Neural cell (in vitro differentiated cells): ENCODE data around the gene NEBL. TPM values are rescaled to one million over a fixed set of nuclear protein-coding genes. Genes with fewer than 3 reads are reported as not detected.

Experiments
- H2AFZ ChIP-seq: fragments of 200-600, 300-800 bp; sonication (generic), shearing (Covaris generic); 2 replicates; pipeline ENCODE4 v1.6.0; 2014; ENCODE audit warnings: low read depth, mild to moderate bottlenecking, antibody characterized with exemption, low read length, moderate library complexity
- H3F3A ChIP-seq: fragments of 200-600 bp; shearing (Covaris generic); 2 replicates; pipeline ENCODE4 v1.6.1; 2016; ENCODE audit warnings: mild to moderate bottlenecking, moderate library complexity, mixed read lengths, antibody characterized with exemption, low read length; ENCODE audit not compliant: insufficient read depth, poor library complexity, severe bottlenecking
- H3K27ac ChIP-seq: fragments of 200-600, 300-800 bp; sonication (generic), shearing (Covaris generic); 2 replicates; pipeline ENCODE4 v1.5.1; 2014; ENCODE audit warnings: mild to moderate bottlenecking, low read length, moderate library complexity
- H3K27me3 ChIP-seq: fragments of 300-800, 200-600 bp; sonication (generic), shearing (Covaris generic); 2 replicates; pipeline ENCODE4 v1.6.0; 2014; ENCODE audit warnings: mild to moderate bottlenecking, low read depth, low read length, moderate library complexity; ENCODE audit not compliant: insufficient read depth
- H3K36me3 ChIP-seq: fragments of 300-800, 200-600 bp; sonication (generic), shearing (Covaris generic); 2 replicates; pipeline ENCODE4 v1.5.1; 2014; ENCODE audit warnings: mild to moderate bottlenecking, antibody characterized with exemption, low read length, moderate library complexity; ENCODE audit not compliant: insufficient read depth
- H3K4me2 ChIP-seq: fragments of 300-800, 200-600 bp; sonication (generic), shearing (Covaris generic); 2 replicates; pipeline ENCODE4 v1.6.0; 2014; ENCODE audit warnings: mild to moderate bottlenecking, low read length
- H3K4me3 ChIP-seq: fragments of 300-800, 200-600 bp; sonication (generic), shearing (Covaris generic); 2 replicates; pipeline ENCODE4 v1.5.1; 2014; ENCODE audit warnings: mild to moderate bottlenecking, low read length, moderate library complexity
- H3K79me2 ChIP-seq: fragments of 200-600 bp; shearing (Covaris generic); replicated peaks from 2 replicates; pipeline ENCODE4 v1.6.0; 2014; ENCODE audit warnings: mild to moderate bottlenecking, low read length, moderate library complexity; ENCODE audit not compliant: insufficient read depth
- H3K9ac ChIP-seq: fragments of 300-800, 200-600 bp; sonication (generic), shearing (Covaris generic); 2 replicates; pipeline ENCODE4 v1.6.1; 2016; ENCODE audit warnings: mild to moderate bottlenecking, low read length, mixed read lengths
- H3K9me2 ChIP-seq: fragments of 200-600 bp; shearing (Covaris generic); 2 replicates; pipeline ENCODE4 v1.6.1; 2016; ENCODE audit warnings: mild to moderate bottlenecking, low read length, mixed read lengths; ENCODE audit not compliant: insufficient read depth
- H3K9me3 ChIP-seq: fragments of 200-600, 300-800 bp; sonication (generic), shearing (Covaris generic); 2 replicates; pipeline ENCODE4 v1.6.1; 2016; ENCODE audit warnings: mild to moderate bottlenecking, mixed run types, low read length, moderate library complexity, mixed read lengths
- H4K20me1 ChIP-seq: fragments of 200-600 bp; shearing (Covaris generic); 2 replicates; pipeline ENCODE4 v1.6.1; 2016; ENCODE audit warnings: mild to moderate bottlenecking, mixed run types; ENCODE audit not compliant: insufficient read depth
- CTCF ChIP-seq: fragments of 450-650 bp; IDR thresholded peaks from 2 replicates; pipeline ENCODE4 v1.5.1; 2014; ENCODE audit warnings: antibody characterized with exemption, mild to moderate bottlenecking, moderate library complexity; ENCODE audit not compliant: poor library complexity, severe bottlenecking
- EP300 ChIP-seq: fragments of 450-650 bp; conservative IDR thresholded peaks from 2 replicates; pipeline ENCODE4 v1.6.1; 2014; ENCODE audit warnings: antibody characterized with exemption, mild to moderate bottlenecking, moderate library complexity; ENCODE audit not compliant: poor library complexity, severe bottlenecking
- EZH2 ChIP-seq: fragments of 200-600, 300-800 bp; shearing (Covaris generic), sonication (generic); IDR thresholded peaks from 2 replicates; pipeline ENCODE4 v1.6.1; 2014; ENCODE audit warnings: antibody characterized with exemption, low read length, borderline replicate concordance, mild to moderate bottlenecking; ENCODE audit not compliant: insufficient read depth, poor library complexity, severe bottlenecking
- MXI1 ChIP-seq: fragments of 450-650 bp; conservative IDR thresholded peaks from 2 replicates; pipeline ENCODE4 v1.6.1; 2014; ENCODE audit warnings: antibody characterized with exemption, mild to moderate bottlenecking; ENCODE audit not compliant: poor library complexity, severe bottlenecking
- POLR2AphosphoS5 ChIP-seq: IDR thresholded peaks from 2 replicates; pipeline ENCODE4 v1.6.1; 2012
- RAD21 ChIP-seq: fragments of 450-650 bp; conservative IDR thresholded peaks from 2 replicates; pipeline ENCODE4 v1.6.1; 2014; ENCODE audit warnings: antibody characterized with exemption, mild to moderate bottlenecking, moderate library complexity
- SMC3 ChIP-seq: fragments of 450-650 bp; conservative IDR thresholded peaks from 2 replicates; pipeline ENCODE4 v1.6.1; 2014; ENCODE audit warnings: antibody characterized with exemption, mild to moderate bottlenecking, moderate library complexity; ENCODE audit not compliant: poor library complexity
- TAF1 ChIP-seq: IDR thresholded peaks from 2 replicates; pipeline ENCODE4 v1.6.1; 2012; ENCODE audit warnings: low read depth
- polyA plus RNA-seq: library from polyadenylated mRNA; depleted of rRNA; stranded (reverse); fragments of >200 nt; gene quantifications from 2 replicates; pipeline ENCODE4 v1.2.3, GENCODE V29; 2014
- TF ChIP-seq, protein P1 (sequence below): IDR thresholded peaks from 2 replicates; pipeline ENCODE4 v1.6.1; 2012; ENCODE audit warnings: borderline replicate concordance

The NEBL gene
- polyA plus RNA-seq, 1 donor from 2014 or later, result 16.3 TPM

DNA sequence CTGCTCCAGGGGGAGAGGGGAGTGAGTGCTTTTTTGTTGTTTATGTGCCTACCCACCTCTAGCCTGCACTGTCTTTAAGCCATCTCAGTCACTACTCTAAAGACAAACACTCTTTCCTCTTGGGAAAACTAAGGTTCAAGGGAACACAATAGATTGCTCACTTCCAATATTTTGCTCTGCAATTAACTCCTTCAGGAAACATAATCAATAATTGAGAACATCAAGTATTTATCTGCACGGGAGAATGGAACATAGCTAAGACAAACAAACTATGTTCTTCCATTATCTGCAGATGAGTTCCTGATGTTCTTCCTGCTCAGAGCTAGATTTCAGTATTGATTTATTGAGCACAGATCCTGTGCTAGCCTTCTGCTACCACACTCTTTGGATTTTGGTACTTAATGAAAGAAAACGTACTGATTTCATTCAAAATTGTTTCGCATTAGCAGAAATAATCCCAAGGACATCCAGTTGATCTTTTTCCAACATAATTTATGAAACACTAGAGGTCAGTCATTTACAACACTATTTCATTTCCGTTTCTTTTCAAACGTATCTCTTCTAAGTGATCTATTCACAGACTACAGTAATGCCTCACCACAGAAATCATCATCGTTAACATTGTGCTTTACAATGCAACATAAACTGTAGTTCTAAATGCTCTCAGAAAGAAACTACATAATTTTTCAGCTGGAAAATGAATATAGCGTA, 8.3 kb downstream of the NEBL start:
- no peak overlapping the region for H3K27ac ChIP-seq
- no peaks in the 10 kb centered on the region for H3K27me3 ChIP-seq
- no peak overlapping the region for H3K9ac ChIP-seq
- H3K79me2 ChIP-seq, result no peaks in the 10 kb centered on the region
- no peak overlapping the region for H2AFZ ChIP-seq
- H3K4me2 ChIP-seq, result no peak overlapping the region
- H3K9me2 ChIP-seq, result no peaks in the 10 kb centered on the region
- no peaks in the 10 kb centered on the region for H3F3A ChIP-seq
- no peak overlapping the region for H3K4me3 ChIP-seq
- H4K20me1 ChIP-seq, result no peaks in the 10 kb centered on the region
- TF ChIP-seq RAD21 (peak; percentile 60), MXI1 (no peak), TAF1 (no peak), EP300 (no peak), POLR2AphosphoS5 (no peak), EZH2 (no peak), SMC3 (peak; percentile 52), CTCF (peak; percentile 50)
- TF ChIP-seq, protein P1, sequence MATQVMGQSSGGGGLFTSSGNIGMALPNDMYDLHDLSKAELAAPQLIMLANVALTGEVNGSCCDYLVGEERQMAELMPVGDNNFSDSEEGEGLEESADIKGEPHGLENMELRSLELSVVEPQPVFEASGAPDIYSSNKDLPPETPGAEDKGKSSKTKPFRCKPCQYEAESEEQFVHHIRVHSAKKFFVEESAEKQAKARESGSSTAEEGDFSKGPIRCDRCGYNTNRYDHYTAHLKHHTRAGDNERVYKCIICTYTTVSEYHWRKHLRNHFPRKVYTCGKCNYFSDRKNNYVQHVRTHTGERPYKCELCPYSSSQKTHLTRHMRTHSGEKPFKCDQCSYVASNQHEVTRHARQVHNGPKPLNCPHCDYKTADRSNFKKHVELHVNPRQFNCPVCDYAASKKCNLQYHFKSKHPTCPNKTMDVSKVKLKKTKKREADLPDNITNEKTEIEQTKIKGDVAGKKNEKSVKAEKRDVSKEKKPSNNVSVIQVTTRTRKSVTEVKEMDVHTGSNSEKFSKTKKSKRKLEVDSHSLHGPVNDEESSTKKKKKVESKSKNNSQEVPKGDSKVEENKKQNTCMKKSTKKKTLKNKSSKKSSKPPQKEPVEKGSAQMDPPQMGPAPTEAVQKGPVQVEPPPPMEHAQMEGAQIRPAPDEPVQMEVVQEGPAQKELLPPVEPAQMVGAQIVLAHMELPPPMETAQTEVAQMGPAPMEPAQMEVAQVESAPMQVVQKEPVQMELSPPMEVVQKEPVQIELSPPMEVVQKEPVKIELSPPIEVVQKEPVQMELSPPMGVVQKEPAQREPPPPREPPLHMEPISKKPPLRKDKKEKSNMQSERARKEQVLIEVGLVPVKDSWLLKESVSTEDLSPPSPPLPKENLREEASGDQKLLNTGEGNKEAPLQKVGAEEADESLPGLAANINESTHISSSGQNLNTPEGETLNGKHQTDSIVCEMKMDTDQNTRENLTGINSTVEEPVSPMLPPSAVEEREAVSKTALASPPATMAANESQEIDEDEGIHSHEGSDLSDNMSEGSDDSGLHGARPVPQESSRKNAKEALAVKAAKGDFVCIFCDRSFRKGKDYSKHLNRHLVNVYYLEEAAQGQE, result no peak
- no peaks in the 10 kb centered on the region for H3K36me3 ChIP-seq
- H3K9me3 ChIP-seq, result no peaks in the 10 kb centered on the region

- TF ChIP-seq EZH2 (no peak), EP300 (no peak), MXI1 (no peak), RAD21 (no peak), TAF1 (no peak), POLR2AphosphoS5 (no peak), CTCF (no peak), SMC3 (no peak)
- TF ChIP-seq, protein P1, result no peak
- H3K79me2 ChIP-seq, result no peaks in the 10 kb centered on the region
- no peak overlapping the region for H3K4me3 ChIP-seq
- H3K9me2 ChIP-seq, result no peaks in the 10 kb centered on the region
- no peaks in the 10 kb centered on the region for H3F3A ChIP-seq
- no peaks in the 10 kb centered on the region for H4K20me1 ChIP-seq
- H3K27me3 ChIP-seq, result no peaks in the 10 kb centered on the region
- H3K27ac ChIP-seq, result no peak overlapping the region
- H3K4me2 ChIP-seq, result no peak overlapping the region
- no peaks in the 10 kb centered on the region for H3K9me3 ChIP-seq
- H3K36me3 ChIP-seq, result no peaks in the 10 kb centered on the region
- no peak overlapping the region for H3K9ac ChIP-seq
- no peak overlapping the region for H2AFZ ChIP-seq
Observed at GRCh38 chr10:20887706-20888555, 9.2 kb downstream of the NEBL start.
